ENCODE data around the gene EIF5A.

- TF ChIP-seq, protein P1, sequence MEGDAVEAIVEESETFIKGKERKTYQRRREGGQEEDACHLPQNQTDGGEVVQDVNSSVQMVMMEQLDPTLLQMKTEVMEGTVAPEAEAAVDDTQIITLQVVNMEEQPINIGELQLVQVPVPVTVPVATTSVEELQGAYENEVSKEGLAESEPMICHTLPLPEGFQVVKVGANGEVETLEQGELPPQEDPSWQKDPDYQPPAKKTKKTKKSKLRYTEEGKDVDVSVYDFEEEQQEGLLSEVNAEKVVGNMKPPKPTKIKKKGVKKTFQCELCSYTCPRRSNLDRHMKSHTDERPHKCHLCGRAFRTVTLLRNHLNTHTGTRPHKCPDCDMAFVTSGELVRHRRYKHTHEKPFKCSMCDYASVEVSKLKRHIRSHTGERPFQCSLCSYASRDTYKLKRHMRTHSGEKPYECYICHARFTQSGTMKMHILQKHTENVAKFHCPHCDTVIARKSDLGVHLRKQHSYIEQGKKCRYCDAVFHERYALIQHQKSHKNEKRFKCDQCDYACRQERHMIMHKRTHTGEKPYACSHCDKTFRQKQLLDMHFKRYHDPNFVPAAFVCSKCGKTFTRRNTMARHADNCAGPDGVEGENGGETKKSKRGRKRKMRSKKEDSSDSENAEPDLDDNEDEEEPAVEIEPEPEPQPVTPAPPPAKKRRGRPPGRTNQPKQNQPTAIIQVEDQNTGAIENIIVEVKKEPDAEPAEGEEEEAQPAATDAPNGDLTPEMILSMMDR (conservative IDR thresholded peaks at IDR 0.05 in 1 of 2, IDR thresholded peaks at IDR 0.05 in 1 of 2; ENCODE audit: extremely low read depth in 1 of 2, insufficient read depth in 1 of 2, low read depth in 1 of 2, low read length in 2 of 2): no peak
- no peak for TF ChIP-seq EZH2 (IDR thresholded peaks at IDR 0.05; ENCODE audit: borderline replicate concordance, low read length)
Observed at GRCh38 chr17:7313890-7314718, 6.7 kb downstream of the EIF5A start.
